GM23248 (cell line): ENCODE results near the gene ZNF148. TPM values are rescaled to one million over a fixed set of nuclear protein-coding genes. Genes with fewer than 3 reads are reported as not detected.

Source experiments
- DNase-seq: peaks from one replicate; pipeline ENCODE4 v3.0.0-alpha.2; 2015
- H2AFZ ChIP-seq: fragments of 200-600 bp; sonication (generic); 2 replicates; pipeline ENCODE4 v1.6.1; 2016; ENCODE audit warnings: antibody characterized with exemption
- H3F3A ChIP-seq: fragments of 200-600 bp; sonication (generic); 2 replicates; pipeline ENCODE4 v1.6.1; 2016; ENCODE audit warnings: mild to moderate bottlenecking, antibody characterized with exemption, mixed run types; ENCODE audit not compliant: insufficient read depth
- H3K27ac ChIP-seq: fragments of 200-600 bp; sonication (generic); 2 replicates; pipeline ENCODE4 v1.5.1; 2016; ENCODE audit warnings: mild to moderate bottlenecking
- H3K27me3 ChIP-seq: fragments of 200-600 bp; sonication (generic); replicated peaks from 2 replicates; pipeline ENCODE4 v1.6.1; 2016; ENCODE audit warnings: mild to moderate bottlenecking; ENCODE audit not compliant: insufficient read depth
- H3K36me3 ChIP-seq: fragments of 200-600 bp; sonication (generic); 2 replicates; pipeline ENCODE4 v1.6.1; 2016; ENCODE audit warnings: low read depth, mild to moderate bottlenecking
- H3K4me1 ChIP-seq: fragments of 200-600 bp; sonication (generic); 2 replicates; pipeline ENCODE4 v1.6.1; 2016; ENCODE audit warnings: mild to moderate bottlenecking; ENCODE audit not compliant: insufficient read depth
- H3K4me2 ChIP-seq: fragments of 200-600 bp; sonication (generic); one replicate; pipeline ENCODE4 v1.6.1; 2016; ENCODE audit warnings: mild to moderate bottlenecking; ENCODE audit not compliant: unreplicated experiment
- H3K4me3 ChIP-seq: fragments of 200-600 bp; sonication (generic); 2 replicates; pipeline ENCODE4 v1.5.1; 2016; ENCODE audit warnings: mild to moderate bottlenecking
- H3K79me2 ChIP-seq: fragments of 200-600 bp; sonication (generic); 2 replicates; pipeline ENCODE4 v1.6.1; 2016; ENCODE audit warnings: mild to moderate bottlenecking; ENCODE audit not compliant: insufficient read depth
- H3K9ac ChIP-seq: fragments of 200-600 bp; sonication (generic); 2 replicates; pipeline ENCODE4 v1.6.1; 2016; ENCODE audit warnings: mild to moderate bottlenecking
- H3K9me2 ChIP-seq: fragments of 200-600 bp; sonication (generic); 2 replicates; pipeline ENCODE4 v1.6.1; 2016; ENCODE audit warnings: mixed run types, mild to moderate bottlenecking, moderate library complexity; ENCODE audit not compliant: insufficient read depth
- H3K9me3 ChIP-seq: fragments of 200-600 bp; sonication (generic); one replicate; pipeline ENCODE4 v1.6.1; 2017; ENCODE audit warnings: low read depth
- H4K20me1 ChIP-seq: fragments of 200-600 bp; sonication (generic); 2 replicates; pipeline ENCODE4 v1.6.0; 2016; ENCODE audit not compliant: insufficient read depth
- EZH2 ChIP-seq: fragments of 200-600 bp; sonication (generic); IDR thresholded peaks from 2 replicates; pipeline ENCODE4 v1.6.1; 2018; ENCODE audit warnings: antibody characterized with exemption, mild to moderate bottlenecking; ENCODE audit not compliant: insufficient read depth, poor library complexity, severe bottlenecking
- EZH2phosphoT487 ChIP-seq: fragments of 200-600 bp; sonication (generic); IDR thresholded peaks from 2 replicates; pipeline ENCODE4 v1.6.1; 2018; ENCODE audit warnings: antibody characterized with exemption, moderate library complexity, mild to moderate bottlenecking, low read depth; ENCODE audit not compliant: insufficient read depth
- WGBS, 2 experiments: methylation state at CpG; one replicate each; pipeline ENCODE4 v1.1.6; 2015 to 2017; ENCODE audit warnings: low lambda C conversion rate in 2 of 2, low coverage in 1 of 2; ENCODE audit errors: missing lambda C conversion rate in 2 of 2; 5-methylcytosine and 5-hydroxymethylcytosine counted together
- in situ Hi-C: fragments of 300-500 bp; cut with MboI; formaldehyde crosslinking; loops from 2 replicates; pipeline ENCODE4 v1.15.0; 2020
- polyA plus RNA-seq: library from polyadenylated mRNA; unstranded; fragments of >200 nt; fragmentation: Nextera tagmentation; extraction: Ambion mirVana; gene quantifications from 2 replicates; pipeline ENCODE4 v1.2.1, GENCODE V29; 2016
- total RNA-seq: library from RNA; depleted of rRNA; stranded (reverse); fragments of >200 nt; shearing (Covaris generic); gene quantifications from 2 replicates; pipeline ENCODE4 v1.2.3, GENCODE V29; 2014

Gene ZNF148
- total and polyA plus RNA-seq, 2 experiments from 2014 or later = 33.1 to 50.3 TPM

GRCh38 chr3:125324341-125324740 is 50.8 kb downstream of the ZNF148 start:
- no peaks in the 10 kb centered on the region for H3K9me2 ChIP-seq
- no peaks in the 10 kb centered on the region for H3K9me3 ChIP-seq
- H3K4me2 ChIP-seq = no peak overlapping the region
- TF ChIP-seq EZH2 (no peak), EZH2phosphoT487 (no peak)
- peaks cover 92% of the 10 kb centered on the region for H3K79me2 ChIP-seq
- H3K9ac ChIP-seq = no peak overlapping the region
- no peaks in the 10 kb centered on the region for H4K20me1 ChIP-seq
- no peaks in the 10 kb centered on the region for H3F3A ChIP-seq
- no peaks in the 10 kb centered on the region for H3K27me3 ChIP-seq
- in situ Hi-C loops = no loop called here
- no peak overlapping the region for H3K27ac ChIP-seq
- WGBS, 2 experiments = 50 to 56% methylated on average over 1 of the region's 1 CpG
- H2AFZ ChIP-seq = no peak overlapping the region
- no peak overlapping the region for H3K4me3 ChIP-seq
- DNase-seq = no peak
- peaks cover 14% of the 10 kb centered on the region; the same call in 1 of the 2 replicates for H3K4me1 ChIP-seq
- H3K36me3 ChIP-seq = peaks cover 16% of the 10 kb centered on the region

- Histone ChIP-seq H3K4me3 (no peak overlapping the region), H3K9me3 (no peaks in the 10 kb centered on the region), H3K4me1 (peaks cover 21% of the 10 kb centered on the region; the same call in 1 of the 2 replicates), H3K9ac (no peak overlapping the region), H2AFZ (no peak overlapping the region), H3K27ac (no peak overlapping the region), H3K36me3 (peaks cover 16% of the 10 kb centered on the region), H3K4me2 (no peak overlapping the region), H4K20me1 (no peaks in the 10 kb centered on the region), H3K9me2 (no peaks in the 10 kb centered on the region), H3K79me2 (peaks cover 94% of the 10 kb centered on the region), H3F3A (peaks cover 8% of the 10 kb centered on the region), H3K27me3 (no peaks in the 10 kb centered on the region)
- DNase-seq = no peak
- TF ChIP-seq EZH2 (no peak), EZH2phosphoT487 (no peak)
- 99 to 100% methylated on average over 2 of the region's 2 CpGs for WGBS, 2 experiments
- in situ Hi-C loops = no loop called here
Observed at GRCh38 chr3:125322917-125323316, 52.2 kb downstream of the ZNF148 start.

GRCh38 chr3:125322166-125322565 is 53.0 kb downstream of the ZNF148 start:
- H4K20me1 ChIP-seq = no peaks in the 10 kb centered on the region
- peaks cover 92% of the 10 kb centered on the region for H3K79me2 ChIP-seq
- TF ChIP-seq EZH2phosphoT487 (no peak), EZH2 (no peak)
- no peaks in the 10 kb centered on the region for H3K9me3 ChIP-seq
- no peak overlapping the region for H3K4me3 ChIP-seq
- H3K36me3 ChIP-seq = peaks cover 16% of the 10 kb centered on the region
- H2AFZ ChIP-seq = no peak overlapping the region
- H3K4me1 ChIP-seq = peaks cover 23% of the 10 kb centered on the region; the same call in 1 of the 2 replicates
- no peak overlapping the region for H3K27ac ChIP-seq
- no peaks in the 10 kb centered on the region for H3K9me2 ChIP-seq
- peaks cover 11% of the 10 kb centered on the region for H3F3A ChIP-seq
- no peak overlapping the region for H3K4me2 ChIP-seq
- DNase-seq = peak; percentile 30
- in situ Hi-C loops = no loop called here
- 76 to 81% methylated on average over 6 of the region's 6 CpGs for WGBS, 2 experiments
- no peaks in the 10 kb centered on the region for H3K27me3 ChIP-seq
- H3K9ac ChIP-seq = no peak overlapping the region

- Histone ChIP-seq H2AFZ (no peak overlapping the region), H3K9me2 (no peaks in the 10 kb centered on the region), H3K79me2 (peaks cover 90% of the 10 kb centered on the region), H3K36me3 (peaks cover 14% of the 10 kb centered on the region; the same call in 1 of the 2 replicates), H3F3A (peaks cover 11% of the 10 kb centered on the region), H3K4me2 (no peak overlapping the region), H3K27ac (no peak overlapping the region), H3K27me3 (no peaks in the 10 kb centered on the region), H3K9me3 (no peaks in the 10 kb centered on the region), H3K9ac (no peak overlapping the region), H3K4me1 (peaks cover 23% of the 10 kb centered on the region; the same call in 1 of the 2 replicates), H3K4me3 (no peak overlapping the region), H4K20me1 (no peaks in the 10 kb centered on the region)
- DNase-seq = no peak
- WGBS, 2 experiments = 94 to 100% methylated on average over 2 of the region's 2 CpGs
- in situ Hi-C loops = no loop called here
- TF ChIP-seq EZH2phosphoT487 = no peak
- no peak for TF ChIP-seq EZH2
Observed at GRCh38 chr3:125319765-125320164, 55.4 kb downstream of the ZNF148 start.

- no peaks in the 10 kb centered on the region for H3K9me2 ChIP-seq
- H3F3A ChIP-seq = peaks cover 19% of the 10 kb centered on the region
- H3K4me1 ChIP-seq = peaks cover 17% of the 10 kb centered on the region; the same call in 1 of the 2 replicates
- H3K27ac ChIP-seq = no peak overlapping the region
- H2AFZ ChIP-seq = no peak overlapping the region
- WGBS, 2 experiments = 65 to 83% methylated on average over 4 of the region's 4 CpGs
- H4K20me1 ChIP-seq = no peaks in the 10 kb centered on the region
- TF ChIP-seq EZH2 (no peak), EZH2phosphoT487 (no peak)
- no peaks in the 10 kb centered on the region for H3K27me3 ChIP-seq
- no peak overlapping the region for H3K9ac ChIP-seq
- peaks cover 21% of the 10 kb centered on the region for H3K36me3 ChIP-seq
- no peaks in the 10 kb centered on the region for H3K9me3 ChIP-seq
- no peak overlapping the region for H3K4me3 ChIP-seq
- no peak for DNase-seq
- in situ Hi-C loops = no loop called here
- H3K79me2 ChIP-seq = peaks cover 90% of the 10 kb centered on the region
- no peak overlapping the region for H3K4me2 ChIP-seq
Observed at GRCh38 chr3:125318871-125319270, 56.3 kb downstream of the ZNF148 start.
